Keratinocyte (primary cell): ENCODE data around the gene MALSU1. TPM values are rescaled to one million over a fixed set of nuclear protein-coding genes. Genes with fewer than 3 reads are reported as not detected.

Source experiments
- DNase-seq: peaks from one replicate; pipeline ENCODE4 v3.0.0-alpha.2; 2011; ENCODE audit warnings: low read depth, missing footprints, low spot score
- FAIRE-seq: peaks from 2 replicates; lab custom pipeline; 2011; peaks lifted over from hg19 to GRCh38; lab: Jason Lieb, UNC
- H2AFZ ChIP-seq: 2 replicates; pipeline ENCODE4 v1.6.0; 2012; ENCODE audit warnings: low read length, control low read depth, inconsistent platforms; ENCODE audit not compliant: control insufficient read depth
- H3K27ac ChIP-seq: 2 replicates; pipeline ENCODE4 v1.5.1; 2011; ENCODE audit warnings: low read length; ENCODE audit not compliant: control insufficient read depth, insufficient read depth
- H3K27me3 ChIP-seq: 3 replicates; pipeline ENCODE4 v1.6.0; 2011; ENCODE audit warnings: low read length; ENCODE audit not compliant: control insufficient read depth, insufficient read depth; ENCODE audit errors: extremely low read depth
- H3K36me3 ChIP-seq, 2 experiments: 2 replicates in 1 of 2; 3 replicates in 1 of 2; pipeline ENCODE4 v1.5.1; 2011; ENCODE audit warnings: low read length in 2 of 2, mild to moderate bottlenecking in 1 of 2; ENCODE audit not compliant: control insufficient read depth in 2 of 2, insufficient read depth in 2 of 2; ENCODE audit errors: extremely low read depth in 1 of 2
- H3K4me1 ChIP-seq: 3 replicates; pipeline ENCODE4 v1.5.1; 2011; ENCODE audit warnings: low read length; ENCODE audit not compliant: control insufficient read depth, insufficient read depth; ENCODE audit errors: extremely low read depth
- H3K4me2 ChIP-seq: 3 replicates; pipeline ENCODE4 v1.6.0; 2011; ENCODE audit warnings: low read depth, low read length; ENCODE audit not compliant: control insufficient read depth, insufficient read depth; ENCODE audit errors: extremely low read depth
- H3K4me3 ChIP-seq, 3 experiments: fragments of 200-600 bp in 1 of 3; sonication (generic) in 1 of 3; 2 replicates in 2 of 3; 3 replicates in 1 of 3; pipeline ENCODE4 v1.5.1; 2011 to 2016; ENCODE audit warnings: low read length in 3 of 3, mild to moderate bottlenecking in 3 of 3, control low read depth in 2 of 3, inconsistent platforms in 1 of 3, low read depth in 1 of 3, mixed read lengths in 1 of 3, mixed run types in 1 of 3, moderate library complexity in 1 of 3; ENCODE audit not compliant: control insufficient read depth in 2 of 3, insufficient read depth in 2 of 3; ENCODE audit errors: extremely low read depth in 1 of 3
- H3K79me2 ChIP-seq: 2 replicates; pipeline ENCODE4 v1.6.0; 2012; ENCODE audit warnings: low read length; ENCODE audit not compliant: control insufficient read depth, insufficient read depth
- H3K9ac ChIP-seq: 3 replicates; pipeline ENCODE4 v1.6.0; 2011; ENCODE audit warnings: low read length; ENCODE audit not compliant: control insufficient read depth, insufficient read depth; ENCODE audit errors: extremely low read depth
- H3K9me1 ChIP-seq: 3 replicates; pipeline ENCODE4 v1.6.0; 2011; ENCODE audit warnings: low read length; ENCODE audit not compliant: control insufficient read depth, insufficient read depth; ENCODE audit errors: extremely low read depth
- H3K9me3 ChIP-seq: 2 replicates; pipeline ENCODE4 v1.5.1; 2012; ENCODE audit warnings: low read depth, low read length; ENCODE audit not compliant: control insufficient read depth
- H4K20me1 ChIP-seq: 3 replicates; pipeline ENCODE4 v1.6.0; 2011; ENCODE audit warnings: low read length; ENCODE audit not compliant: control insufficient read depth, insufficient read depth; ENCODE audit errors: extremely low read depth
- CTCF ChIP-seq, 3 experiments: IDR thresholded peaks in 1 of 3; conservative IDR thresholded peaks in 1 of 3; optimal IDR thresholded peaks in 1 of 3; 2 replicates in 2 of 3; 3 replicates in 1 of 3; pipeline versions ENCODE3 to v1.5.1; 2011; ENCODE audit warnings: low read length in 3 of 3, mild to moderate bottlenecking in 3 of 3, moderate library complexity in 2 of 3, control low read depth in 1 of 3, inconsistent platforms in 1 of 3; ENCODE audit not compliant: insufficient read depth in 2 of 3; ENCODE audit errors: extremely low read depth in 1 of 3
- EZH2 ChIP-seq: IDR thresholded peaks from one replicate; pipeline ENCODE4 v1.6.1; 2012; ENCODE audit warnings: inconsistent platforms, mild to moderate bottlenecking, low read length, moderate library complexity
- dilution Hi-C: fragments of 300-500 bp; cut with MboI; formaldehyde crosslinking; loops from one replicate; pipeline ENCODE4 v1.7.0; 2020; ENCODE audit warnings: low sequenced_read_pairs; ENCODE audit not compliant: extremely low pct_ligation_motif_present
- polyA plus RNA-seq, 5 experiments: library from polyadenylated mRNA; depleted of rRNA in 3 of 5; stranded (reverse) in 3 of 5; stranded (forward) in 1 of 5; unstranded in 1 of 5; fragments of >200 nt; gene quantifications; 1 replicate in 1 of 5; 2 replicates in 3 of 5; 3 replicates in 1 of 5; pipeline versions ENCODE4 v1.2.1 to v1.2.3, GENCODE V29; 2011 to 2012; ENCODE audit warnings: missing spikeins in 2 of 5, low read depth in 1 of 5, low replicate concordance in 1 of 5

Gene MALSU1
- polyA plus RNA-seq, 1 donor (not counting 4 experiments of a cell fraction or from before 2014, with no cell fraction given) = 67.8 TPM

- H3K79me2 ChIP-seq = no peaks in the 10 kb centered on the region
- H3K4me1 ChIP-seq = peaks cover 16% of the 10 kb centered on the region
- no peak overlapping the region for H3K27ac ChIP-seq
- no peak overlapping the region for H3K4me2 ChIP-seq
- no peaks in the 10 kb centered on the region for H3K9me3 ChIP-seq
- no peak for FAIRE-seq
- H4K20me1 ChIP-seq = peaks cover 3% of the 10 kb centered on the region
- H3K4me3 ChIP-seq = no peak overlapping the region
- no peak overlapping the region for H3K9ac ChIP-seq
- TF ChIP-seq EZH2 = no peak
- no peak for TF ChIP-seq CTCF (optimal IDR thresholded peaks at IDR 0.05 in 1 of 3, IDR thresholded peaks at IDR 0.05 in 1 of 3, conservative IDR thresholded peaks at IDR 0.05 in 1 of 3; ENCODE audit: extremely low read depth in 1 of 3, insufficient read depth in 2 of 3, low read length in 3 of 3)
- no peaks in the 10 kb centered on the region for H3K36me3 ChIP-seq
- H3K27me3 ChIP-seq = no peaks in the 10 kb centered on the region
- dilution Hi-C loops = no loop called here
- no peak overlapping the region for H2AFZ ChIP-seq
- DNase-seq = no peak
- H3K9me1 ChIP-seq = no peaks in the 10 kb centered on the region
Observed at GRCh38 chr7:23356168-23356567, 57.0 kb downstream of the MALSU1 start.

- Histone ChIP-seq H3K9me3 (no peaks in the 10 kb centered on the region), H4K20me1 (peaks cover 3% of the 10 kb centered on the region), H3K36me3 (no peaks in the 10 kb centered on the region), H3K9me1 (no peaks in the 10 kb centered on the region), H2AFZ (no peak overlapping the region), H3K4me2 (peak overlapping the region; percentile 61), H3K79me2 (no peaks in the 10 kb centered on the region), H3K9ac (no peak overlapping the region), H3K27ac (no peak overlapping the region), H3K27me3 (no peaks in the 10 kb centered on the region), H3K4me3 (no peak overlapping the region), H3K4me1 (peaks cover 16% of the 10 kb centered on the region)
- dilution Hi-C loops = no loop called here
- TF ChIP-seq CTCF (optimal IDR thresholded peaks at IDR 0.05 in 1 of 3, IDR thresholded peaks at IDR 0.05 in 1 of 3, conservative IDR thresholded peaks at IDR 0.05 in 1 of 3; ENCODE audit: extremely low read depth in 1 of 3, insufficient read depth in 2 of 3, low read length in 3 of 3) (no peak), EZH2 (no peak)
- DNase-seq (no peak), FAIRE-seq (no peak)
Observed at GRCh38 chr7:23356726-23357125, 57.6 kb downstream of the MALSU1 start.
